Activated CD8-positive, alpha-beta memory T cell treated with anti-CD3 and anti-CD28 coated beads for 36 hours (primary cell): ENCODE data around the gene TTC13. TPM values are rescaled to one million over a fixed set of nuclear protein-coding genes. Genes with fewer than 3 reads are reported as not detected.

Source experiments
- CTCF ChIA-PET: fragments of 350-600 bp; sonication (Branson Sonifier 250); formaldehyde crosslinking; loops from one replicate; lab custom pipeline; 2021; ENCODE audit warnings: antibody characterized with exemption; lab: Charles Lee
- POLR2A ChIA-PET: fragments of 350-600 bp; sonication (Branson Sonifier 250); formaldehyde crosslinking; loops from one replicate; lab custom pipeline; 2021; ENCODE audit warnings: antibody characterized with exemption; lab: Charles Lee
- total RNA-seq, 2 experiments: library from RNA; stranded (reverse); gene quantifications; one replicate each; pipeline ENCODE4 v1.2.3, GENCODE V29; 2021

Gene TTC13
- total RNA-seq, 2 experiments from 2014 or later: 19.4 to 20.7 TPM

DNA sequence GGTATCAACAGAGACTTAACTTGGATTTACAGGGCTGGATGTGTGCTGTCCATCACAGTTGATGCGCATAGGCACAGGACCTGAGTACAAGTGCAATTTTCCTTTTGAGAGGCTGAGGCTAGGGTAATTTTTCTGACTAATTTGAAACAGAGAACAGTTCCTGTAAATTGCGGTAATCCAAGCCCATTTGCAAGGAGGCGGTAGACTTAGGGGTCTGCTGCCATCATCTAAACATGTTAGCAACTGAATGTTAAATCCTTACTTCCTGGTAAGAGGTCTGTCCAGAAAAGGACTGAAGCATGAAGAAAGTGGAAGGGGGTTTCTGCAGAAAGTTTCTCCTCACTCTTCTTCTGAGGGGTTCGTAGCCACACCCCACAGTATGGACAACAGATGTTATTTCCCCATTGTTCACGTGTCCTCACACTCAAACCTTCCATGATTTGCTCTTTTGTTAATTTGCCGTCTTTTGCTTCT, 86.6 kb downstream of the TTC13 start:
- POLR2A ChIA-PET: no interaction called here
- CTCF ChIA-PET: no interaction called here

DNA sequence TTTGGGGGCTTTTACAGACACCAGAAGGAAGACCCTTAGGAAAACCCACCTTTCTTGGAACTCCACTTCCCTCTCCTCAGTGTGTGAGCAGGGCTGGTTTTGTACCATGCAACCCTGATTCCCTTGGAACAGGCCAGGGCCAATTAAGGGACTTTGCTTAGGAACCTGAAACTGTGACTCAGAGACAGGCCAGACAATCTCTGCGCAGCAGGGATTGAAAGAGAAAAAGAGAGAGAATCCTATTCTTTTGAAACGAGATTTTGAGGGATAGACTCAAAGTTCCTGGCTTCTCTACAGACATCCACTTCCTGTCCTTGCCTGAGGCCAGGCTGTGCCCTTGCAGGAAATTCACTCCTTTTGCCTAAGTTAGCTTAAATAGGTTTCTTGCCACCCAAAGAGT, 87.2 kb downstream of the TTC13 start:
- ChIA-PET POLR2A (no interaction called here), CTCF (interaction anchor here (0.6 kb wide), 1 partner anchor 483 kb away, joined by 4 read pairs; no protein-coding TSS in a partner anchor)

DNA sequence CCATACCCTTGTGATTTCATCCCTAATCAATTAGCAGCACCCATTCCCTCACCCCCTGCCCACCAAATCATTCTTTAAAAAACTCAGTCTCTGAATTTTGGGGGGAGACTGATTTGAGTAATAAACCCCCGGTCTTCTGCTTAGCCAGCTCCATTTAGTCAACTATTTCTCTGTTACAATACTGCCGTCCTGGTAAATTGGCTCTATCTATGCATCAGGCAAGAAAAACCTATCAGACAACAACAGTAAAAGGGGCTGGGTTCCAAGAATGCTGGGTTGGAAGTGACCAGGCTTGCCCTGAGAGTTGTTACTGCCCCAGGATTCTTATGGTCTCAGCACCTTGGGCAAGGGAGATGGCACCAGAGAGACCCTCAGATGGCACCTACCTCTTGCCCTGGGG, 94.0 kb downstream of the TTC13 start:
- CTCF ChIA-PET: no interaction called here
- POLR2A ChIA-PET: no interaction called here

DNA sequence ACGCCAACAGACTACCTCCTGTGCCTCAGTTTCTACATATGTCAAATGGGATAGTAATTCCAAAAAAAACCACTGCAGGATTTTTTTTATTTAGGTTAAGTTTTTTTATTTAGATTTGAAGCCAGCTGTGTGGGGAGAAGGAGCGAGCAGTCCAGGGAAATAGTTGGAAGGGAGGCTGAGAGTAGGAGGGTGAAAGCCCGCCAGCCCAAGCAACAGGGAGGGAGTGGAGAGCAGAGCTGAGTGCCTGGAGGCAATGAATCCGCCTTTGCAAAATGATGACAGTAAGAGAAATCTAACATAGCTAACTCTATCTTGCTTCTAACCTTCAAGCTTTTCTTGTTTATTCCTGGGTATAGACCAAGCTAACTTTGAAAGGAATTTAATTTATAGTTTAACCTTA, 94.7 kb downstream of the TTC13 start:
- ChIA-PET POLR2A (no interaction called here), CTCF (no interaction called here)

DNA sequence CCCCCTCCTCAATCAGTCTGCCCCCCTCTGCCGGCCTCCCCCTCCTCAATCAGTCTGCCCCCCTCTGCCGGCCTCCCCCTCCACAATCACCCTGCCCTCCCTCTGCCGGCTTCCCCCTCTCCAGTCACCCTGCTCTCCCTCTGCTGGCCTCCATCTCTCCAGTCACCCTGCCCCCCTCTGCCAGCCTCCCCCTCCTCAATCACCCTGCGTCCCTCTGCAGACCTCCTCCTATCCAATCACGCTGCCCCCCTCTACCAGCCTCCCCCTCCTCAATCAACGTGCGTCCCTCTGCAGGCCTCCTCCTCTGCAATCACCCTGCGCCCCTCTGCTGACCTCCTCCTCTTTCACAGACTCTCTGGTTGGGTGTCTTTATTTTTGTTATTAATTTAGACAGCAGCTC, 98.9 kb downstream of the TTC13 start:
- ChIA-PET POLR2A (no interaction called here), CTCF (no interaction called here)

DNA sequence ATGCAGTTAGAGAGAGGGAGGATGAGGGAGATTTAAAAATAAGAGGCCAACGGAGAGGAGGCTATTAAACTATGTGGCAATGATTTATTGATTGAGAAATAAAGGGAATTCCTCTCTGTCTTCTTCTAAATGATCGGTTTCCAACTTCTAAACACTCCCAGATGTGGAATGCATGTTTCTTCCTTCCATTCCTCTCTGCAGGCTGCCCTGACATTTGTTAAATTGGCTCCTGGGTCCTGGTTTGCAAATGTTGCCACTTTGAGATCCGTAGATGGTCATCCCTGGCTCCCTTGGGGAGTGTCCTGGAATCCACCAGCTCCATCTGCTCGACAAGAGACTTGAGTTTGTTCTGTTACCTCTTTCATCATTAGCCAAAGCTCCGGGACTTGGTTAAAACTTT, 100.1 kb downstream of the TTC13 start:
- POLR2A ChIA-PET: no interaction called here
- CTCF ChIA-PET: no interaction called here

DNA sequence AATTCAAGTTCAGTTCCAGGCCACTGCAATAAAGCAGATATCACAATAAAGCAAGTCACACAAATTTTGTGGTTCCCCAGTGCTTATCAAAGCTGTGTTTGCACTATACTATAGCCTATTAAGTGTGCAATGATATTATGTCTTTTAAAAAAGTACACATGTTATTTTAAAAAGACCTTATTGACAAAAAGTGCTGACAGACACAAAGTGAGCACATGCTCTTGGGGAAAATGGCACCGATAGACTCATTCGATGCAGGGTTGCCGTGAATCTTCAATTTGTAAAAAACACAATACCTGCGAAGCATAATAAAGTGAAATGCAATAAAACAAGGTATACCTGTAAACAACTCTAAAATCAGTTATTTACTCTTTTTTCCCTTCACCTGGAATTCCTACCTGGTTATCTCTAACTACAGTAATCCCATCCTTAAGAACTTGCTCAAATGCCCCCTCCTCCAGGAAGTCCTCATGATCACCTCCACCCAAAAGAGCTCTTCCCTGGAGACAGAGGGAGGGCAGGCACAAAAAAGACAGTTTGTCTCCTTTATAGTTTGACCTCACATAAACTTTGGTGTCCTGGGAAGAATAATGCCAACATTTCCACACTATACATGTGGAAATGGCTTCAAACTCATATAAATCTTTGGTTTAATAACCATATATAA, 100.6 kb downstream of the TTC13 start:
- POLR2A ChIA-PET: no interaction called here

DNA sequence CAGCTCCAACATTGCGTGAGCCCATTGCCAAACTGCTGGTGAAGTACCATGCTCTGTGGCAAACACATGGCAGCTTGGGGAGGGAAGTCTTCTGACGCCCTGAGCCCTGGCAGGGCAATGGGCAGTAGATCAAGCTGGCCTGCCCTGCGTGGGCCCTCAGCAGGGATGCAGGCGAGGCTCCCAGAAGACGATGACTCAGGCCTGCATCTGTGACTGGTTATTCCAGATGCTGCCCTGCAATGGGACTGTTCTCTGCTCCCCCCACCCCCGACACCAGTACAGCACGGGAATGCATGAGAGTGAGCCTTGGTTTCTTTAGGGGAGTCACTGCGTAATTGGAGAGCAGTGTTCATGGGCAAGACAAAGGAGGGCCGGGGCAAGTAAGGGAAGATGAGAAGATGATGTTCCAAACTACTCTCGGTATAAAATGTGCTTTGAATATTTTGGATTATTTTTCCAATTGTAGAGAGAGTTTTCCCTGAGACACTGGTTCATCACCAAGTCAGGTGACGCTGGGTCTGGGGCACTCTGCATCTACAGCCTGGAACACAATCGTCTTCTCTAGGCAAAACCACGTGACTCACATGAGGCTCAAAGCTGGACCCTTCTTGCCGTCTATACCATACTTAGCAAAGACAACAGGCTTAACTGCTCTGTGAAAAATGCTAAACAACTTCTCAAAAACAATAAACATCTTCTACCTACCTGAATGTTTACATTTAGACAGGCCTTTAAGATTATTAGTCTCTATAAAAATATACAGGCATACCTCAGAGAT, 101.3 kb downstream of the TTC13 start:
- ChIA-PET CTCF (no interaction called here), POLR2A (no interaction called here)

More for the DNA sequence above, 100.6 kb downstream of the TTC13 start:
- CTCF ChIA-PET: no interaction called here

DNA sequence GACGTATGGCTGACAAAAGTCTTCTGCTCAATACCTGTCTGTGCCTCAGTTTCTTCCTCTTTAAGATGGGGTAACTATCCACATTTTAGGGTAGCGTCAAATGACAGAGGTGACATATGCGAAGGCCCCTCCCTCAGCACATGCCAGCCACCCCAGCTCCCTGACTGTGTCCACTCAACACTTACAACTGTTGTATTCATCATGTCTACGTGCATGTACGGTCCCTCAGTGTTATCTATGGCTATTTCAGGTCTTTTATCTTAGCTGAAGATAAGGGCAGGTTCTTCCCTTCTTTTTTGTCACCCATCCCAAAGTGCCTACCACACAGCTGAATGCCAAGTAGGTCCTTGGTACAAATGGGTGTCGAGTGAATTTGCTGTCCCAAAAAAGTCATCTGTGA, 102.0 kb downstream of the TTC13 start:
- ChIA-PET CTCF (no interaction called here), POLR2A (no interaction called here)

DNA sequence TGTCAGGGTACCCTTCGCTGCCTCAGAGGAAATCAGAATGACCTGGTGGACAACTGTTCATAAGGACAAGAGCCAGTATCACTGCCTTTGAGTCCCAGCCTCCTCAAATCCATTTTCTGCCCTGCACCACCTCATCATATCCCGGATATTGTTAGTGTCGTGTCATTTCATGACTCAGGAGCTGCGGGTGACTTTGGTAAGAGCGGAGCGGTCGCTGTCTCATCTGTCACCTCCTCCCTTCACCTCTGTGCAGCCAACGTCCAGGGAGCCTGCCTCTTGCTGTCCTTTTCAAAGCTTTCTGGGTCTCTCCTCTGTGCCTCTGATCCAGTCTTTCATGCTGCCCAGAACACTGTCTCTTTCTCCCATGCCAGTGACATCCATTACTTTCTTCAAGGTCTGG, 103.3 kb downstream of the TTC13 start:
- ChIA-PET CTCF (no interaction called here), POLR2A (no interaction called here)

DNA sequence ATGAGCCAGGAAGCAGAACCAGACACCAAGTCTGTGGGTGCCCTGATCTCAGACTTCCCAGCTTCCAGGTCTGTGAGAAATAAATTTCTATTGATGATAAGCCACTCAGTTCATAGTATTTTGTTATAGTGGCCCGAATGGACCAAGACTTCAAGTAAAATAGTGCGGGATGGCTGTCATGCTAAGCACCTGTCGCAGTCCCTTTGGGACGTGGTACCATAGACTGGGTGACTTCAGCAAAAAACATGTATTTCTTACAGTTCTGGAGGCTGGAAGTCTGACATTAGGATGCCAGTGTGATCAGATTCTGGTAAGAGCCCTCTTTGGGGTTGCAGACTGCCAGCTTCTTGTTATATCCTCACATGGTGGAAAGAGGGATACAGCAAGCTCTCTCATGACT, 107.7 kb downstream of the TTC13 start:
- CTCF ChIA-PET: no interaction called here

DNA sequence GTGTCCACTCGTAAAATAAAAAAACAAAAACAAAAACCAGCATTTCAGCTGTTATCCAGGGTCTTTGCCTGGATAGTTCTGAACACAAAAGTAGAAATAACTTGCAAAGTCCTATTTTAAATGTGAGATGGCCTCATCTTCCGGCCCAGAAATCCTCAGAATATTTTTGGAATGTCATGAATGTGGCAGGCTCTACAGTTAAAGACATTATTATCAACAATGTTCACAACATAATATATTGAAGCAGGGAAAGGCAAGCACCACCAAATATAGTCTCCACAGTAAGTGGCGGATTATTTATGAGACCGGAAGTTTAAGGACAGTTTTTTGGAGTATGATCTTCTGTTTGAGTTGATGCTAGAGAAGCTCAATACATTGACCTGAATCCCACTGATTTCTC, 109.2 kb downstream of the TTC13 start:
- ChIA-PET CTCF (no interaction called here), POLR2A (interaction anchor here (0.5 kb wide), 1 partner anchor 304 kb away, joined by 7 read pairs; no protein-coding TSS in a partner anchor)

More for the DNA sequence above, 107.7 kb downstream of the TTC13 start:
- POLR2A ChIA-PET: no interaction called here

DNA sequence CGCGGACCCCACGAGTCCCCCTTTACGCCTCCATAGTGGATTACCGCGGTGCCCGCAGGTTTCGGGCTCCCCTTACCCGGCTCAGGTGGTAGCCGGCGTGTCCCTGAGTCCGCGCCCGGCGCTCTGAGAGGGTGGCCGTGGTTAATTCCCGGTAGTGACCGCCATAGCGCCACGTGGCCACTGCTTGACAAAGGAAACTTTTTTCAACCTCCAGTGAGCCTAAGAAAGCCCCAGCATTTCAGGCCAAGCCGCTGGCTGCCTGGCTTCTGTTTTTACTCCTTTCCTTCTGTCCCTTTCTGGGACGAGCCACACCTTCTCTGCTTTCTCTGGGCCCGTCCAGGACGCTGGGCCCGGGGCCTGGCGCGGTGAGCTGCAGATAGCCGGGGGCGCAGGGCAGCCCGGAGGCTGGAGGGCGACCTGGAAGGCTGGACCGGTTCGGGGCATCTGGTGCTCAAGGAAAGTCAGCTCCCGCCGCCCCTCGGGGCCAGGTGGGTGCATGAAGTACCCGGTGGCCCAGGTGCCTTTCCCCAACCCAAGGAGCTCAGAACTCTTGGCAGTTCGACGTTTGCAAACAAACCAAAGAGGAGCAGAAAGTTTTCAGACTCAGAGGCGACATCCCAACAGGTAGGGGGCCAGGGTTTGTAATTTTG, 109.8 kb downstream of the TTC13 start:
- CTCF ChIA-PET: no interaction called here
- POLR2A ChIA-PET: interaction anchor here (0.5 kb wide), 1 partner anchor 305 kb away, joined by 7 read pairs; no protein-coding TSS in a partner anchor

DNA sequence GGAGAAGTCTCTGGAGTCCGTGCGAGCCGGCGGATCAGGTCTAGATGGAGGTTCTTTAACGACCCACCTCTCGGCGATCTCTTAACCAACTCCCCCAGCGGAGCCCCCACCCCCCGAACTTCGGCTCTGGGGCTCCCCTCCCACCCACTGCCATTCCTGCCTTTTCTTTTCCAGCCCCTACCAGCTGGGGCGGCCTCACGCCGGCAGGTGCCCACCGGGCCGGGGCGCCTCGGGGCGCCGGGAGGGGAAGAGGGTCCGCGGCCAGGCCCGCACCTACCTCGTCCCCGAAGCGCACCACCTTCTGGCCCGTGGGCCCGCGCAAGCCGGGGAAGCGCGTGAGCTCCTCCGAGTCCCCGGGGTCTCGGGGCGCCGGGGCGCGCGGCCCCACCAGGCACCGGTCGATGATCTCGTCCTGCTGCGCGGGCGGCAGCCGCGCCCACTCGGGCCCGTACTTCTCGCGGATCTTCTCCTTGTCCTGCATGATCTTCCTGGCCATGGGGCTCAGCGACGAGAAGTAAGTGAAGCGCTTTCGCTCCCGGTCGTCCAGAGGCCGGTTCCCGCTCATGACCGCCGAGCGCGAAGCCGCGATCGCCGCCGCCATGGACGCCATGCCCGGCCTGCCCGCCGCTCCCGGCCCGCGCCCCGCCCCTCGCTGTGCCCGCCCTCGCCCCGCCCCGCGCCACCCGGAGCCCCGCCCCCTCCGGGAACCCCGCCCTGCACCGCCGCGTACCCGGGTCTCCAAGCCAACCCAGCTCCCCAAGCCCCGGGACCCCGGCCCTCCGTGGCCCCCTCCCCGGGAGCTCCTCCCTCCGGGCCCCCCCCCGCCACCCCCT, 110.5 kb downstream of the TTC13 start, which contains the start of gene C1orf198:
C1orf198 (minus strand) TSS at position 619 of the 833 bp plus-strand sequence; CDS start at position 610, 9 bp downstream.
- ChIA-PET CTCF (interaction anchor here (0.6 kb wide), 1 partner anchor 173 kb away, joined by 3 read pairs; no protein-coding TSS in a partner anchor), POLR2A (no interaction called here)

DNA sequence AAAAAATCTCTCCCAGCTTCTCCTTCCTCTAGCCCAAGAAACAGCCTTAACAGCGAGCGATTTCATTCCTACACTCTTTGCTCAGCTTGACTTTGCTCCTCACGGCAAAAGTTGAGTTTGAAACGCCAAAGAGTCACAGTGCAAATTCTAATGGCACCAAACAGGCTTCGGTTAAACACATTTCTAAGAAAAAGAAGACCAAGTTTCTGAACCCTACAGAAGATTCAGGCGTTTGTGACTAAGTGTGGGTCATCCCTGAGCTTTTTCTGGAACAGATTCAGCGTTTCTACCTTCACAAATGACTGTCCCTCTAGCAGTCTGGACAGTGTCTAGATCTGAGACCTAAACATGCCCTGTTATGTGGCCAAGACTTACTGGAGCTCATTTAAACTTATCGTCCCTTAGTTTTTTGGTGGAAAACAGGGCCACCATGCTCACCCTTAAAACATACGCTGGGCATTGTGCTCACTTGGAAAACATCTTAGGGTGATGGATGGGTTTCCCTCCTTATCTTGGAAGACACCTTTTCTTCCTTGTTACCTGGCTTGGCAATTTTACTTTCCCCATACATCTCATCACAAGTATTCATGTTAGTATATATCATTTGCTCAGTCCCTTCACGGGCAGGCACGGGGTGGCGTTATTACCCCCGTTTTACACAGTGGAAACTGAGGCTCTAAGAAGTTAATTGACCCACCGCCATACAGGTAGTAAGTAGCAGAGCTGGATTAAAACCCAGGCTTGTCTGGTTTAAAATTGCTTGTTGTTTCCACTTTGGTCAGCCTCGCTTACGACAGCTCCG, 111.4 kb downstream of the TTC13 start:
- ChIA-PET POLR2A (no interaction called here), CTCF (no interaction called here)

DNA sequence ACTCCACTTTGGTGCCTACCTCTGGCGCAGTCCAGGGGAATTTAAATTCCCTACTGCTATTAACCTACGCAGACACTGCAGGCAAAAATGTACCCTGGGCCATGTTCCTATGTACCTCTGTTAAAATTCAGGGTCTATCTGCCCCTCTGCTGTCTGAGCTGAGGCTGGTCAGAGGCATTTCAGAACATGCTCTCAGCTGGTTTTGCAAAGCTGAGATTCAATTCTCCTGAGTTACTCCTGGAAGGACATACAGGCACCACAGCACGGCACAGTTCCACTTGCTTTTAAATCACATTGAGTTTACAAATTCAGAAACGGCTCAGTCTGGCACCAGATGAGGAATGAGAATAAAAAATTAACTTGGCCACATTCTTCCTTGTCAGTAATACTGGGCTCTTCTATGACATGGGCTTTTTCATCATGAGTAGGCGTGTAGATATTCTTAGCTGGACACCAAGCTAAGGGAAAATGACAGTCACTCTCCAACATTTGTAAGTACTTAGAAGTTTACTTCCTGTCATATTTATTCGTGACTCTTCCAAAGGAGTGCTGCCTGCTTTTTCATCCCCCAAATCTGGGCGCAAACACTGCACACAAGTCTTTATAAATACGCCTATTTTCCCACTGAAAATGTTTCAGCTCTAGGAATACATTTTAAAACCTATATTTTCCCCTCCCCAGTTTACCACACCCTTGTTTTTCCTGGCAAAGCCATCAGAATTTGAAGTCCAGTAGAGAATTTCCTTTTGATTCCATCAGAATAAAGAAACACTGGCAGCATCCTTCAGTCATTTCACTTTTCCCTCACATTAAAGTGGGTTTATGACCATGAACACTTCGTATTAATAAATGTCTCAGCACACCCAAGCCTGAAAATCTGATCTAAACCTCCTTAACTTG, 112.2 kb downstream of the TTC13 start:
- ChIA-PET CTCF (no interaction called here), POLR2A (no interaction called here)

DNA sequence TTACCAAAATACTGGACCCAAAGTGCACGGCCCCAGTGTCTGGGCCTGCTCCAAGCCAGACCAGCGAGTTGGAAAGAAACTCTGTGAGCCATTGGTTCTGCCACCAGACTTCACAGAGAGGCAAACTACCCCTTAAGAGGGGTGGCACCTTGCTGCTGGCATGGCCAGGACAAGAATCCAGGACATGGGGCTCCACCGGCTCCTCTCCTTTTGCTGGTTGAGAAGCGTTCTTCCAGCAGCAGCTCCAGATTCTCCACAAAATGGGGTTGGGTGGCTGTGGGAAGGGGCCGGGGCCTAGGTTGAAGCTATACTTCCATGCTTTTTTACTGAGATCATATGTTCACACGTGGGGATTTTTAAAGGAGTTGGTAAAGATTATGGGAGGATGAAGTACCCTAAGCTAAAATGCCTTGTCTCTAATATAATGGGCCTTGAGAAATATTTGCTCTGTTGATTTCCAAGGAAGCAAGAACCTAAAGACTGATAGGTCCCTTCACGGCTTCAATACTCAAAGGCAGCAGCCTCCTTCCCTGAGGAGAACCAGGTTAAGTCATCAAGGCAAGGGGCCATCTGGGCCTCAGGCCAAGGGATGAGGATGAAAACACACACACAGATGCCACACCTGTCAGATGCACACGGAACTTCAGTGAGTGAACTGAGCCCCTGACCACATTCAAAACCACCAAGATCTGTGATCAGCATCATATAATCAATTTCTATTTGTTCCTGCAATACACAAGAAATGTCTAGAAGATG, 113.4 kb downstream of the TTC13 start:
- CTCF ChIA-PET: no interaction called here

More for the DNA sequence above, 113.4 kb downstream of the TTC13 start:
- POLR2A ChIA-PET: no interaction called here
